Prostate gland (tissue), 2 donors: ENCODE results near the gene SND1.

Source experiments
- CTCF ChIP-seq, 4 experiments: fragments of 200-600 bp in 2 of 4; fragments of 450-650 bp in 2 of 4; sonication (generic) in 2 of 4; IDR thresholded peaks; 1 replicate in 3 of 4; 2 replicates in 1 of 4; pipeline ENCODE4 v1.5.1; 2016 to 2019; ENCODE audit warnings: antibody characterized with exemption in 4 of 4, mild to moderate bottlenecking in 2 of 4, moderate library complexity in 2 of 4
- POLR2A ChIP-seq: fragments of 450-650 bp; IDR thresholded peaks from one replicate; pipeline ENCODE4 v1.6.1; 2016; ENCODE audit warnings: antibody characterized with exemption, mild to moderate bottlenecking
- POLR2AphosphoS5 ChIP-seq: sonication (generic); formaldehyde crosslinking; IDR thresholded peaks from one replicate; pipeline ENCODE4 v1.6.1; 2017; ENCODE audit warnings: antibody characterized with exemption

GRCh38 chr7:128136215-128136597 is 484.2 kb downstream of the SND1 start:
- TF ChIP-seq POLR2AphosphoS5 (no peak), CTCF (IDR thresholded peaks at IDR 0.05) (no peak), POLR2A (no peak)
